K562 (cell line): ENCODE results near the gene HNRNPDL. TPM values are rescaled to one million over a fixed set of nuclear protein-coding genes. Genes with fewer than 3 reads are reported as not detected.

ENCODE experiments used
- ARHGAP35 ChIP-seq: fragments of 450-650 bp; IDR thresholded peaks from 2 replicates; pipeline ENCODE4 v1.6.1; 2018; ENCODE audit not compliant: partially characterized antibody
- ATF1 ChIP-seq, 2 experiments: fragments of 450-650 bp in 1 of 2; IDR thresholded peaks; 2 replicates each; pipeline ENCODE4 v1.6.1; 2016; ENCODE audit warnings: missing compliant biosample characterization in 1 of 2, missing genetic modification characterization in 1 of 2
- CBFB ChIP-seq: sonication (generic); formaldehyde crosslinking; IDR thresholded peaks from 2 replicates; pipeline ENCODE4 v1.4.0; 2020; ENCODE audit warnings: mild to moderate bottlenecking, missing genetic modification reagents
- ETV1 ChIP-seq: fragments of 450-650 bp; conservative IDR thresholded peaks from 2 replicates; pipeline ENCODE4 v1.6.1; 2016; ENCODE audit warnings: missing genetic modification characterization, control low read depth, low read depth, missing compliant biosample characterization
- FOXM1 ChIP-seq, 2 experiments: fragments of 450-650 bp in 1 of 2; sonication (generic) in 1 of 2; formaldehyde crosslinking in 1 of 2; IDR thresholded peaks; 2 replicates each; pipeline versions ENCODE4 v1.6.1 to v1.9.0; 2017 to 2022; ENCODE audit warnings: low read depth in 2 of 2, mild to moderate bottlenecking in 2 of 2, missing genetic modification reagents in 1 of 2, moderate library complexity in 1 of 2
- HIVEP1 ChIP-seq: fragments of 250-450 bp; sonication (Bioruptor Pico); IDR thresholded peaks from 2 replicates; pipeline ENCODE4 v1.4.0; 2020; ENCODE audit warnings: mild to moderate bottlenecking
- RBBP5 ChIP-seq: fragments of 200-600 bp; sonication (generic); IDR thresholded peaks from 2 replicates; pipeline ENCODE4 v1.6.1; 2012; ENCODE audit warnings: borderline replicate concordance, mild to moderate bottlenecking, low read length, control low read depth, inconsistent platforms; ENCODE audit not compliant: insufficient read depth, poor library complexity, severe bottlenecking
- SNAPC5 ChIP-seq: fragments of 250-450 bp; sonication (Bioruptor Pico); IDR thresholded peaks from 2 replicates; pipeline ENCODE4 v1.8.0; 2021; ENCODE audit warnings: moderate library complexity, mild to moderate bottlenecking, inconsistent platforms
- SNIP1 ChIP-seq: fragments of 450-650 bp; IDR thresholded peaks from 2 replicates; pipeline ENCODE4 v1.7.1; 2017; ENCODE audit warnings: low read depth, mild to moderate bottlenecking
- TAF15 ChIP-seq: fragments of 200-400 bp; formaldehyde crosslinking; IDR thresholded peaks from 2 replicates; pipeline ENCODE4 v1.6.1; 2017; ENCODE audit warnings: mild to moderate bottlenecking, low read depth, low read length, moderate library complexity
- TFAP4 ChIP-seq: sonication (generic); formaldehyde crosslinking; IDR thresholded peaks from 2 replicates; pipeline ENCODE4 v1.8.0; 2022; ENCODE audit warnings: missing genetic modification reagents, mild to moderate bottlenecking, moderate library complexity, borderline replicate concordance
- TOE1 ChIP-seq, 2 experiments: fragments of 450-650 bp in 1 of 2; sonication (generic) in 1 of 2; formaldehyde crosslinking in 1 of 2; IDR thresholded peaks; 2 replicates each; pipeline versions ENCODE4 v1.7.1 to v1.8.0; 2016 to 2022; ENCODE audit warnings: borderline replicate concordance in 2 of 2, mild to moderate bottlenecking in 2 of 2, antibody characterized with exemption in 1 of 2, inconsistent platforms in 1 of 2, low read depth in 1 of 2, missing genetic modification reagents in 1 of 2, moderate library complexity in 1 of 2
- ZMIZ1 ChIP-seq, 2 experiments: fragments of 150-350 bp in 1 of 2; IDR thresholded peaks; 2 replicates each; pipeline ENCODE4 v1.6.1; 2012 to 2016; ENCODE audit warnings: low read depth in 2 of 2, low read length in 2 of 2, mild to moderate bottlenecking in 1 of 2, moderate library complexity in 1 of 2
- ZNF121 ChIP-seq: sonication (generic); formaldehyde crosslinking; conservative IDR thresholded peaks from 2 replicates; pipeline ENCODE4 v1.8.0; 2022; ENCODE audit warnings: missing genetic modification reagents
- ZNF165 ChIP-seq: fragments of 250-450 bp; sonication (Bioruptor Pico); IDR thresholded peaks from 2 replicates; pipeline ENCODE4 v1.4.0; 2020; ENCODE audit warnings: borderline replicate concordance
- ZNF239 ChIP-seq: fragments of 250-450 bp; sonication (Bioruptor Pico); IDR thresholded peaks from 2 replicates; pipeline ENCODE4 v1.4.0; 2020; ENCODE audit warnings: mild to moderate bottlenecking
- ZNF41 ChIP-seq: fragments of 250-450 bp; sonication (Bioruptor Pico); conservative IDR thresholded peaks from 2 replicates; pipeline ENCODE4 v1.4.0; 2020; ENCODE audit warnings: mild to moderate bottlenecking
- polyA plus RNA-seq, 8 experiments: library from polyadenylated mRNA; depleted of rRNA in 4 of 8; stranded (reverse) in 5 of 8; unstranded in 3 of 8; fragments of >200 nt; fragmentation: Nextera tagmentation in 2 of 8; fragmentation: Illumina TruSeq in 1 of 8; extraction: Ambion mirVana in 2 of 8; extraction: Trizol in 1 of 8; gene quantifications; 2 replicates each; pipeline versions ENCODE4 v1.2.1 to v1.2.3, GENCODE V29; 2011 to 2014; ENCODE audit warnings: inconsistent platforms in 1 of 8, missing spikeins in 1 of 8
- total RNA-seq, 7 experiments: library from RNA; depleted of rRNA in 6 of 7; stranded (reverse); fragments of >200 nt in 6 of 7; fragmentation: Illumina TruSeq in 2 of 7; extraction: Trizol in 2 of 7; gene quantifications; 2 replicates each; pipeline versions ENCODE4 v1.2.1 to v1.2.3, GENCODE V29; 2011 to 2021; ENCODE audit warnings: low replicate concordance in 1 of 7

The HNRNPDL gene
- total and polyA plus RNA-seq, 9 of the 15 experiments (the other 6 are each of a cell fraction or from before 2014, with no cell fraction given): 243 to 652 (median 351) TPM

- TF ChIP-seq ZMIZ1 (IDR thresholded peaks at IDR 0.05; ENCODE audit: low read depth in 2 of 2, low read length in 2 of 2) (peak in 1 of 2 experiments; percentile 53; a peak in 1 of 4 replicates), ZNF41 (CRISPR knock-in tag) (0 out of 2 replicates have a peak, but pooled peaks have one; percentile 17), ARHGAP35 (no peak), HIVEP1 (no peak), TAF15 (no peak), SNAPC5 (CRISPR knock-in tag) (no peak), SNIP1 (peak; percentile 82), TFAP4 (CRISPR knock-in tag) (peak; percentile 95), FOXM1 (IDR thresholded peaks at IDR 0.05; ENCODE audit: low read depth) (no peak; the same call in 1 of the 2 replicates), FOXM1 (CRISPR knock-in tag; IDR thresholded peaks at IDR 0.05; ENCODE audit: low read depth) (no peak), ATF1 (CRISPR knock-in tag; IDR thresholded peaks at IDR 0.05) (no peak; the same call in 1 of the 2 replicates), ATF1 (tag; IDR thresholded peaks at IDR 0.05) (peak; percentile 90), CBFB (0 out of 2 replicates have a peak, but pooled peaks have one; percentile 39), ETV1 (tag) (peak; percentile 88), TOE1 (IDR thresholded peaks at IDR 0.05; ENCODE audit: borderline replicate concordance) (peak; percentile 99), TOE1 (CRISPR knock-in tag; IDR thresholded peaks at IDR 0.05; ENCODE audit: borderline replicate concordance, low read depth) (0 out of 2 replicates have a peak, but pooled peaks have one; percentile 16), ZNF239 (no peak), ZNF121 (0 out of 2 replicates have a peak, but pooled peaks have one; percentile 7), ZNF165 (no peak), RBBP5 (peak; percentile 83)
Measured at GRCh38 chr4:82373816-82374625, 56.2 kb downstream of the HNRNPDL start, which contains the start of gene HNRNPD (continued).
